ENCODE results near the gene RFC5. TPM values are rescaled to one million over a fixed set of nuclear protein-coding genes. Genes with fewer than 3 reads are reported as not detected.

The RFC5 gene, protein sequence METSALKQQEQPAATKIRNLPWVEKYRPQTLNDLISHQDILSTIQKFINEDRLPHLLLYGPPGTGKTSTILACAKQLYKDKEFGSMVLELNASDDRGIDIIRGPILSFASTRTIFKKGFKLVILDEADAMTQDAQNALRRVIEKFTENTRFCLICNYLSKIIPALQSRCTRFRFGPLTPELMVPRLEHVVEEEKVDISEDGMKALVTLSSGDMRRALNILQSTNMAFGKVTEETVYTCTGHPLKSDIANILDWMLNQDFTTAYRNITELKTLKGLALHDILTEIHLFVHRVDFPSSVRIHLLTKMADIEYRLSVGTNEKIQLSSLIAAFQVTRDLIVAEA
- 8.4 and 10.1 TPM in 2 replicates for total RNA-seq

DNA sequence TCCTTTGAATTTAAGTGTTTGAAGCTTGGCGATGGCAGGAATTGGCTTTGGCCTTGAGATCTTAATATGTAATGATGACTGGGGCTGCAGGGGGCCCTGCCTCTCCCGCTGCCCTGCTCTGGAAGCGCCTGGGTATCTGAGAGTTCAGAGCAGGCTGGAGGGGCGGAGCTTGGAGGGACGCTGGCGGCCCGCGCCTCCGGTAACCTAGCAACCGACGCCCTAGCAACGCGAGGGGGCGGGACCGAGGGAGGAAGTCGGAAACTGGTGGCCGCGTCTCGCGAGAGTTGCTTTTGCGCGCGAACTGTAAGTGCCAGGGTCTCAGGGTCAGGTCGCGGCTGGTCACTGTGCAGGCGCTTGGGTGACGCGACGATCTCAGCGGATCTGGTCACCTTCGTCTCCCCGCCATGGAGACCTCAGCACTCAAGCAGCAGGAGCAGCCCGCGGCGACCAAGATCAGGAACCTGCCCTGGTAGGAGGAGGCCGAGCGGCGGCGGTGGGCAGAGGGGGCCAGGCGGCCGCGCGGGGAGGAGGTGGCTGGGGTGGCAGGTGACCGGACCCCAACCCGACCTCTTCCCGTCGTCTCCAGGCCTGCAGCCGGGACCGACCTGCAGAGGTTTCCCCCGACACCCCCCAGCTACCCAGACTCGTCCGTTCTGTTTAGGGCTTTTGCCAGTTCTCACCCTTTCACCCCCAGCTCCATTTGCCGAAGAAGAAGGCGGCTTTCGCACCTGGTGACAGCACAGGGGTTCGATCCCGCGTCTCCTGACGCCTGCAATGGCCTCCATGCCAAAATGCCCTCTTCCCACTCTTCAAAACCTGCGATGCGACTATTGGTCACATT is at the start of gene RFC5:
Gene RFC5, plus strand, starts transcription at position 280 of the 841 bp plus-strand sequence. Its CDS starts 125 bp downstream, at position 405.

GRCh38 chr12:117968826-117969659 is 47.5 kb upstream of the RFC5 start, which contains the start of gene KSR2:
KSR2 (minus strand) TSS chr12:117968990; CDS start chr12:117968255, 735 bp downstream.

DNA sequence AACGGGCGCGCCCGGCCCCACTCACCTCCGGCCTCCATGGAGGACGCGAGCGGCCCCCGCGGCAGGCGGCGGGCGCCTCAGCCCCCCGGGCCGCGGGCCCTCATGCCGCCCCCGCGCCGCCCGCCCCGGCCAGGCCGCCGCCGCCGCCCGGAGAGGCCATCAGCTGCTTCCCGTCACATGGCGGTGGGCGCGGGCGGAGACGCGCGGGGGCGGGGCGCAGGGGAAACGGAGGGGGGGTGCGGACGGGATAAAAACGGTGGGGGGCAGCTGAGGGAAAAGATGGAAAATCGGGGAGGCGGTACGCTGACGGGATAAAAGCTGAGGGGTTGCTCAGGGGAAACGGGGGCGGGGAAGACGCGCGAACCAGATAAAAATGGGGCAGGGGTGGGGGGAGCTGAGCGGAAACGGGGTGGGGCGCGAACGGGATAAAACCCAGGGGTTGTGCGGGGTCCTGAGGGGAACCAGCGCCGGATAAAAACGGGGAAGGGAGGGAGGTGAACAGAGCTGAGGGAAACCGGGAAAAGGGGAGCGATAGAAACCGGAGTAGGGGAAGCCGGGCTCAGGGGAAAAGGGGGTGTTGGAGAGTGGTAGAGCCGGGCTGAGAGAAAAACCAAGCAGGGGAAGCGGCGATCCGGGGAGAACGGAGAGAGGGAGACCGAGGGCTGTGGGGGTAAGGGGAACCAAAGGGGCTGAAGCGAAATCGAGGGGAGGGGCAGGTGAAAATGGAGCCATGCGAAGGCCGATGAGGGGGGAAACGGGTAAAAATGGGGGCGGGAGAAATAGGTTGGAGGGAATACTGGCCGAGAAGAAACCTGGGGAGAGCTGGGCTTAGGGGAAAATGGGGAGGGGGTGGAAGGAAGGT is 44.7 kb downstream of the RFC5 start, which contains the start of gene WSB2:
Gene WSB2, minus strand, starts transcription at position 169 of the 862 bp plus-strand sequence. Its CDS starts 131 bp downstream, at position 38.

Other genes with a start within 250 kb of the RFC5 start
- not detected in 2 replicates for gene KSR2, start 47.7 kb upstream of the RFC5 start, total RNA-seq
- gene WSB2, start 44.5 kb downstream of the RFC5 start, total RNA-seq, result 65.3 and 80.4 TPM in 2 replicates
- 15.3 and 21.6 TPM in 2 replicates for gene VSIG10, start 87.3 kb downstream of the RFC5 start, total RNA-seq
- gene PEBP1, start 119.4 kb downstream of the RFC5 start, total RNA-seq, result 220 and 236 TPM in 2 replicates

Measured in bronchial smooth muscle cell (primary cell).